ENCODE results near the gene STOML1.
"Not testable (repeated sequence)": the region's sequence is repeated elsewhere in the genome, so short reads cannot be mapped to it uniquely, and the experiment has no call there.

The STOML1 gene

DNA sequence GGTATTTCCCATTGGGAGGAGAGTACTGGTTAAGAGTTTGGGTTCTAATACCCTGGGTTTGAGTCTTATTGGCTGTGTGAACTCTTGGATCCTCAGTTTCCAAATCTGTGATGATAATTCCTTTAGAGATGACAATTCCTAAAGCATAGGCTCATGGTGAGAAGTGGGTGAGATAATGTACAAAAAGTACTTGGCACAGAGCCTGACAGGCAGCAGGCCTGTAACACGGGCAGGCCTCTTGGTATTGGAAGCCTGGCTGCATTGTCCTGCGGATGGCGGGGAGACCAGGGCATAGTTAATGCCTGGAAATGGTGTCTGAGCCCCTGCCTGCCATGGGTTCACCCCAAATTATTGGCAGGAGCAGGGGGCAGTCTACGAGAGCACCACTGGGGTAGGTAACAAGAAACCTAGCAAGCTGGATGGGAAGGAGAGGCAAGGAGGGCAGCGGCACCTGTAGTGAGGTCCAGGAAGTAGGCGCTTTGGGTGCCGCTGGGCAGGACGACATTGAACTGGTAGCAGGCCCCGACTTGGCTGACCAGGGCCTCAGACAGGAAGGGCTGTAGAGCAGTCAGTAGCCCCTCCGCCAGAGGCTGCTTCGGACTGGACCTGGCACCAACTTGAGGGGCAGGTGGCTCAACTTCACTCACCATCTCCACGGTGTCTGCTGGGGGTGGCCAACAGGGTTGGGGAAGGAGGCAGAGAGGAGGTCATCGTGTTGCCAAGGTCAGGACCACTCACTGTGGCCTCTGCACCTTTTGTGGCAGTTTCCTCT, 7.7 kb downstream of the STOML1 start:
- Mint-ChIP-seq H3K4me3 (no peak overlapping the region), H3K9me3 (no peaks in the 10 kb centered on the region), H3K4me1 (peaks cover 74% of the 10 kb centered on the region), H3K36me3 (peaks cover 22% of the 10 kb centered on the region), H3K27ac (peak overlapping the region; percentile 62), H3K27me3 (no peaks in the 10 kb centered on the region)
- ATAC-seq = no peak

- no peak overlapping the region for H3K4me3 Mint-ChIP-seq
- peaks cover 80% of the 10 kb centered on the region for H3K4me1 Mint-ChIP-seq
- peaks cover 22% of the 10 kb centered on the region for H3K36me3 Mint-ChIP-seq
- no peaks in the 10 kb centered on the region for H3K9me3 Mint-ChIP-seq
- H3K27me3 Mint-ChIP-seq = no peaks in the 10 kb centered on the region
- no peak for ATAC-seq
- peak overlapping the region; percentile 62 for H3K27ac Mint-ChIP-seq
Observed at GRCh38 chr15:73983773-73984172, 8.3 kb downstream of the STOML1 start.

DNA sequence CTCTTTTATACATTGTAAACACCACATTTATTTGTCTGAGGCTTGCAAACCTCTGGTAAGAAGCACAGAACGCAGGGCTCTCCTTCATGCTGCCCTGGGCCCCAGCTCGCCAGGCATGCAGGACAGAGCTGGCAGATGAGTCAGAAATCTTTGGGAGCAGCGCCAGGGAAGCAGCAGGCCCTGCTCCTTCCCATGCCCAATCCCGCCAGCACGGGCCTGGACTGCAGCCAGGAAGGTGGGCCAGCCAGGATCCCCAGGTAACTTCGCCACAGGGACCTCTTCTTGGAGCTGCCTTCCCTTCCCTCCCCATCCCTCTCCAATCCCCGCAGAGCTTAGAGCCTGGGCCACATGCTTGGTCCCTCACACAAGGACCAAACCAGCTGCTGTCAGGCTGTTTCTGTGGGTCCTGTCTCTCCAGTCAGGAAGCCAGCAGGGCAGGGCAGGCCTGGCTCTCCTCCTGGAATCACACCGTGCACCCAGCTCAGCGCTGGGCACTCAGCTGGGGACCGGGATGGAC, 8.8 kb downstream of the STOML1 start:
- no peaks in the 10 kb centered on the region for H3K27me3 Mint-ChIP-seq
- H3K4me3 Mint-ChIP-seq = no peak overlapping the region
- H3K36me3 Mint-ChIP-seq = peaks cover 22% of the 10 kb centered on the region
- peaks cover 77% of the 10 kb centered on the region for H3K4me1 Mint-ChIP-seq
- H3K9me3 Mint-ChIP-seq = no peaks in the 10 kb centered on the region
- no peak for ATAC-seq
- H3K27ac Mint-ChIP-seq = peak overlapping the region; percentile 84

DNA sequence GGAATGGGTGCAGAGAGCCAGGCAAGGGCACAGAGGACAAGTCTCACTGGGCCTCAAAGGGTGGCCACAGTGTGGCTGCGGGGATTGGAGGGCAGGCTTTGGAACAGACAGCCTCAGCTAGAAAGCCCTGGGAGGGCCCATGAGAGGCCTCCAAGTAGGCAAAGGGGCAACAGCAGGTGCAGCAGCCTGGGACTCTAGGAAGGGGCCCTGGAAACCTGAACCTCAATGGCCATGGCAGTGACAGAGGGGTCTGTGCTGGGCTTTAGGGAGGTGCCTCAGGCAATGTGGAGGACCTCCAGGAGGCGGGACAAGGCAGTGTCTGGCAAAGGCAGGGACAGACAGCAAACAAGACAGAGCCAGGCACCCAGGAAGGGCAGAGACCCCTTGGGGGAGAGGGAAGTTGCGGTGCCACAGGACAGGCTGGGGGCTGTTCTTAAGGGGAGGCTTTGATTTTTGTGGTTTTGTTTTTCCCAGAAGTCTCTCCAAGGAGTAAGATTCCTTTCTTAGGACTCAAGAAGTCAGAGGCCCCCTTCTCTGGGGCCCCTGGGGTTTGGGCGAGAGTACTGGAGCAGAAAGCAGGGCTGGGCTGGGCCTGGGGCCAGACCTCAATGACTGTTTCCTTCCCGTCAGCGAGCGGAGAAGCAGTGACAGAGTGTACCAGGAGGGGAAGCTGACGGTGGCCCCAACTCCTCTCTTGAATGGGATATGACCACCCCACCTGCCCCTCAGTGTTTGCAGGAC, 9.7 kb downstream of the STOML1 start:
- Mint-ChIP-seq H3K27ac (peak overlapping the region; percentile 84), H3K36me3 (peaks cover 22% of the 10 kb centered on the region), H3K27me3 (no peaks in the 10 kb centered on the region), H3K4me3 (peak overlapping the region; percentile 6), H3K9me3 (no peaks in the 10 kb centered on the region), H3K4me1 (peaks cover 69% of the 10 kb centered on the region)
- peak; percentile 71 for ATAC-seq

DNA sequence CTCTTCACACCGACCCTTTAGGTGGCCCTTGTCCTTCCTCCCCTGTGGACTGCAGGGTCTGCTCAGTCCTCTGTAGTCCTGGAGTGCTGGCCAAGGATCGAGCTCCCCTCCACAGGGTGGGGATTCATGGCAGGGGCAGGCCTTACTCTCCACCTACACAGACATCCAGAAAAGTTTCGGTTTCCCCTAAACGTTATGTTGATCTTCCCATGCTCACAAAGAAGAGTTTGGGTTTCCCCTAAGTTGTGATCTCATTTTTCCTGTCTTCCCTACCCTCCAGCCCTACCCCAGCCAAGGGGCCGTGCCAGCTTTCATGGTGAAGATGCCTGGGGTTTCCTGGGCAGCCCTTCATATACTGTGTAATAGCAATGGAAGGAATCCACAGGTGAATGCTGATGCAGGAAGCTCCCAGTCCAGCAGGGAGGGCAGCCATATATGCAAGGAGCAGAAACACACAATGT, 10.3 kb downstream of the STOML1 start:
- H3K9me3 Mint-ChIP-seq = no peaks in the 10 kb centered on the region
- peaks cover 20% of the 10 kb centered on the region for H3K36me3 Mint-ChIP-seq
- H3K4me1 Mint-ChIP-seq = peaks cover 63% of the 10 kb centered on the region
- no peak overlapping the region for H3K4me3 Mint-ChIP-seq
- ATAC-seq = no peak
- peaks cover 2% of the 10 kb centered on the region for H3K27me3 Mint-ChIP-seq
- H3K27ac Mint-ChIP-seq = peak overlapping the region; percentile 84

- Mint-ChIP-seq H3K4me1 (peaks cover 57% of the 10 kb centered on the region), H3K4me3 (no peak overlapping the region), H3K36me3 (peaks cover 8% of the 10 kb centered on the region), H3K9me3 (no peaks in the 10 kb centered on the region), H3K27me3 (peaks cover 23% of the 10 kb centered on the region), H3K27ac (no peak overlapping the region)
- ATAC-seq = no peak
Observed at GRCh38 chr15:73979636-73980035, 12.5 kb downstream of the STOML1 start.

GRCh38 chr15:73978896-73979295, 13.2 kb downstream of the STOML1 start:
- no peak overlapping the region for H3K4me3 Mint-ChIP-seq
- H3K4me1 Mint-ChIP-seq = peaks cover 50% of the 10 kb centered on the region
- peaks cover 3% of the 10 kb centered on the region for H3K36me3 Mint-ChIP-seq
- H3K9me3 Mint-ChIP-seq = no peaks in the 10 kb centered on the region
- no peak overlapping the region for H3K27ac Mint-ChIP-seq
- H3K27me3 Mint-ChIP-seq = peaks cover 31% of the 10 kb centered on the region
- ATAC-seq = no peak

DNA sequence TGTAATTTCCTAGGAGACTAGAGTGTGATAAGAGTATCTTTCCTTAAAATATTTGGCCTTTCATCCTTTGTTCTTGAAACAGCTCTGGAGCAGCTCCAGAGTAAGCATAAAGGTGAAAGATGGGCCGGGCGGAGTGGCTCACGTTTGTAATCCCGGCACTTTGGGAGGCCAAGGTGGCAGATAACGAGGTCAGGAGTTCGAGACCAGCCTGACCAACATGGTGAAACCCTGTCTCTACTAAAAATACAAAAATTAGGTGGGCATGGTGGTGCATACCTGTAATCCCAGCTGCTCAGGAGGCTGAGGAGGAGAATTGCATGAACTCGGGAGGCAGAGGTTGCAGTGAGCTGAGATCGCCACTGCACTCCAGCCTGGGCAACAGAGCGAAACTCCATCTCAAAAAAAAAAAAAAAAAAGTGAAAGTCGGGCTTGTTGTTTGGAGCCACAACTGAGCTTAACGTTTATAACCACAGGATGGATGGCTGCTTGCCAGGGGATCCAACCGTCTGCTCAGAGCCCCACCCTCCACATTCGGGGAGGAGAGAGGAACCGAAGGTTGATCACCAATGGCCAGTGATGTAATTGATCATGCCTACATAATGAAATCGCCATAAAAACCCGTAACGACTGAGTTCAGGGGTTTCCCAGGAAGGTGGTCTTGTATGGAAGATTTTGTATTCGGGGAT, 16.5 kb downstream of the STOML1 start:
- H3K4me1 Mint-ChIP-seq = peaks cover 36% of the 10 kb centered on the region
- not testable (repeated sequence) for ATAC-seq, H3K36me3 Mint-ChIP-seq, H3K27ac Mint-ChIP-seq, H3K4me3 Mint-ChIP-seq, H3K9me3 Mint-ChIP-seq
- peaks cover 33% of the 10 kb centered on the region for H3K27me3 Mint-ChIP-seq

GRCh38 chr15:73973683-73974200, 18.4 kb downstream of the STOML1 start:
- H3K36me3 Mint-ChIP-seq, H3K9me3 Mint-ChIP-seq, ATAC-seq, H3K27ac Mint-ChIP-seq, H3K4me3 Mint-ChIP-seq: not testable (repeated sequence)
- Mint-ChIP-seq H3K27me3 (peaks cover 33% of the 10 kb centered on the region), H3K4me1 (peaks cover 27% of the 10 kb centered on the region)

DNA sequence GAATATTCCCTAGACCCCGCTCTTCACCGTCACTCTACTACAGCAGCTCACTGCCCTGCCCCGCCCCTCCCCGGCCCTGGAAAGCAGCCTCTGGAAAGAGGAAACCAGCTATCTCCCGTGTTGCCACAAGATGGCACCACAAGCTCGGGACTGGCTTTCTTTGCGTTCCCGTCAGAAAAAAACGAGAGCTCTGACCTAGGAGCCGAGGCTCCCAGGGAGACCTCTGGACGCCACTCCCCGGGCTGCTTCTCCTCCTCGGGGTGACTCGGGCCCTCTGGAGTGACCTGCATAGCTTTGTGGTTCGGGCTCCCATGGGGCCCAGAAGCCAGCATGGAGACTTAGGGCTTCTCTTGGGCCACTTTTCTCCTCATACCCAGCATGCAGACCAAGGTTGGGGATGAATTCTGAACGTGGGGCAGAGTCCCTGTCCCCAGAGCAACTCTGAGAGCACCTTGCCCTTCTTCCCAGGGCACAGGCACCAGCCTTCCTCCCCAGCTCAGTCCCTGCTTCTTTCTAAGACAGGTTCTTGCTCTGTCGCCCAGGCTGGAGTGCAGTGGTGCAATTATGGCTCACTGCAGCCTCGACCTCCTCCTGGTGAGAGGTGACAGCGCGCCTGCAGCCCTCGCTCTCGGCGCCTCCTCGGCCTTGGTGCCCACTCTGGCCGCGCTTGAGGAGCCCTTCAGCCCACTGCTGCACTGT, 19.0 kb downstream of the STOML1 start:
- H3K36me3 Mint-ChIP-seq = no peaks in the 10 kb centered on the region
- ATAC-seq = peak; percentile 75
- peak overlapping the region; percentile 8 for H3K27ac Mint-ChIP-seq
- no peaks in the 10 kb centered on the region for H3K9me3 Mint-ChIP-seq
- peaks cover 26% of the 10 kb centered on the region for H3K4me1 Mint-ChIP-seq
- peak overlapping the region; percentile 59 for H3K4me3 Mint-ChIP-seq
- H3K27me3 Mint-ChIP-seq = peaks cover 33% of the 10 kb centered on the region

DNA sequence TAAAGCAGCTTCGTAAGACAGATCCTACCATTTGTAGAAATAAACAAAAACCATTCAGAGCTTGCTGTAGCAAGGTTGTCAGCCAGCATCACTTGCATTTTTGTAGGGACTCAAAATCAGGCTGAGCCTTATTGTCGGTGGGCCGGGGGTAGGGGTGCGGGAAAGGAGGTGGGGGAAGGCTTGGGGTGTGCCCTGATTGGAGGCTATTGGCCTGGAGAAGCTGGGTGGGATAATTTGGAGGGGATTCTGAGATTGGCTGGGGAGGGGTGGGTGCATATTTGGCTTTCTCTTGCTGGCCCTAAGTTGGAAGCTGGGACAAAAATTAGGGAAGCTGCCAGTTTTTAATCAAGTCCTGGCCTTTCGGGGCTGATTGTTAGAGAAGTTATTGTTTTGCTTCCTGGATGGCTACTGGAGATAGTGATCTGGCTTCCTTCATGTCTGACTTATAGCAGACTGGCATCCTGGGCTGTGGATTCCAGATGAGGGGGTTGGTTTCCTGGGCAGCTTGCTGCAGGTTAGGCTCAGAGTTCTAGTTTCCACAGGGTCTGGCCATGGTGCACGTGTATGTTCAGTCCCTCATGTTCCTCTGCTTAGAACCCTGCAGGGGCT, 22.8 kb downstream of the STOML1 start:
- Mint-ChIP-seq H3K36me3 (no peaks in the 10 kb centered on the region), H3K4me1 (peaks cover 34% of the 10 kb centered on the region), H3K9me3 (no peaks in the 10 kb centered on the region), H3K27ac (no peak overlapping the region), H3K27me3 (peaks cover 5% of the 10 kb centered on the region), H3K4me3 (no peak overlapping the region)
- ATAC-seq = no peak

DNA sequence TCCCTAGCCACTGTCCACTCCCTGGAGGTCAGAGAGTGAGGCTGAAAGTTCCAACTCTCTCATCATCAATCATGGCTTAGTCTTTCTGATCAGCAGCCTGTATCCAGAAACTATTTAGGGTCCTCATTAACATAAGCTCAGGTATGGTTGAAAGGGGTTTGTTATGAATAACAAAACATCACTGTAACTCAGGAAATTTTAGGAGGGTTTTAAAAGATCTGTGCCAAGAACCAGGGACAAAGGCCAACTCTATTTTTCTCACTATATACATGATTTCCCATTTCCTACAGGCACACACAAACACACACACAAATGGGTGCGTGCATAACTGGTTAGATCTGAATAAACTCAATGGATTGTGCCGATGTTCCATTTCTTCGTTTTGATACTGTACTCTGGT, 23.6 kb downstream of the STOML1 start:
- ATAC-seq = no peak
- no peak overlapping the region for H3K4me3 Mint-ChIP-seq
- no peaks in the 10 kb centered on the region for H3K27me3 Mint-ChIP-seq
- H3K4me1 Mint-ChIP-seq = peaks cover 34% of the 10 kb centered on the region
- H3K27ac Mint-ChIP-seq = no peak overlapping the region
- H3K36me3 Mint-ChIP-seq = no peaks in the 10 kb centered on the region
- H3K9me3 Mint-ChIP-seq = no peaks in the 10 kb centered on the region

- ATAC-seq = peak; percentile 85
- Mint-ChIP-seq H3K27me3 (no peaks in the 10 kb centered on the region), H3K9me3 (no peaks in the 10 kb centered on the region), H3K36me3 (no peaks in the 10 kb centered on the region), H3K27ac (peak overlapping the region; percentile 65), H3K4me1 (peaks cover 24% of the 10 kb centered on the region), H3K4me3 (peak overlapping the region; percentile 3)
Observed at GRCh38 chr15:73965758-73966113, 26.4 kb downstream of the STOML1 start.

- no peaks in the 10 kb centered on the region for H3K9me3 Mint-ChIP-seq
- peak overlapping the region; percentile 65 for H3K27ac Mint-ChIP-seq
- no peaks in the 10 kb centered on the region for H3K36me3 Mint-ChIP-seq
- H3K4me1 Mint-ChIP-seq = peaks cover 24% of the 10 kb centered on the region
- ATAC-seq = peak; percentile 73
- H3K4me3 Mint-ChIP-seq = peak overlapping the region; percentile 68
- H3K27me3 Mint-ChIP-seq = no peaks in the 10 kb centered on the region
Observed at GRCh38 chr15:73965094-73965757, 26.9 kb downstream of the STOML1 start.

All from stimulated activated memory B cell treated with anti-CD40 and anti-IgM and Interleukin-4, amounts not matched to agents 10 μg/mL and 1 μg/mL and 100 μg/mL, for 72 hours (primary cell).